GM10266 (cell line): ENCODE data around the gene SKAP1.
A peak's percentile ranks its signal among the peaks of the same experiment; 100 is the strongest.

ENCODE experiments used
- DNase-seq: peaks from one replicate; pipeline ENCODE4 v3.0.0; 2012; ENCODE audit errors: extremely low spot score
- TF ChIP-seq, protein P1 (sequence below): IDR thresholded peaks from 2 replicates; pipeline ENCODE4 v1.5.1; 2012; ENCODE audit warnings: mild to moderate bottlenecking, low read depth; ENCODE audit not compliant: control insufficient read depth, insufficient read depth; ENCODE audit errors: missing control alignments

SKAP1 gene

DNA sequence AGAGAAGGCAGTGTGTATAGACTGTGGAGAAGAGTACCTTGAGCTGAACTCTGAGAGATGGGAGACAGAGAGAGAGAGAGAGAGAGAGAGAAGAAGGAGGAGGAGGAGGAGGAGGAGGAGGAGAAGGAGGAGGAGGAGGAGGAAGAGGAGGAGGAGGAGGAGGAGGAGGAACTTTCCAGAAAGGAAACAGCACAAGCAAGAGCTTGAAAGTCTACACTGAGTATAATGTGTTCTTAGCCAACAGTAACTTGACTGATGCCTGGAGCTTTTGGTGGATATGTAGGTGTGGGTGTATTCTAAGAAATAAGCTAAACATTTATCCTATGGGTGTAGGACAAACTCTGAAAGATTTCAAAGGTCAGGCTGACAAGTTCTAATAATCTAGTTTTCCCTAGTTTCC, 206.1 kb downstream of the SKAP1 start:
- TF ChIP-seq, protein P1, sequence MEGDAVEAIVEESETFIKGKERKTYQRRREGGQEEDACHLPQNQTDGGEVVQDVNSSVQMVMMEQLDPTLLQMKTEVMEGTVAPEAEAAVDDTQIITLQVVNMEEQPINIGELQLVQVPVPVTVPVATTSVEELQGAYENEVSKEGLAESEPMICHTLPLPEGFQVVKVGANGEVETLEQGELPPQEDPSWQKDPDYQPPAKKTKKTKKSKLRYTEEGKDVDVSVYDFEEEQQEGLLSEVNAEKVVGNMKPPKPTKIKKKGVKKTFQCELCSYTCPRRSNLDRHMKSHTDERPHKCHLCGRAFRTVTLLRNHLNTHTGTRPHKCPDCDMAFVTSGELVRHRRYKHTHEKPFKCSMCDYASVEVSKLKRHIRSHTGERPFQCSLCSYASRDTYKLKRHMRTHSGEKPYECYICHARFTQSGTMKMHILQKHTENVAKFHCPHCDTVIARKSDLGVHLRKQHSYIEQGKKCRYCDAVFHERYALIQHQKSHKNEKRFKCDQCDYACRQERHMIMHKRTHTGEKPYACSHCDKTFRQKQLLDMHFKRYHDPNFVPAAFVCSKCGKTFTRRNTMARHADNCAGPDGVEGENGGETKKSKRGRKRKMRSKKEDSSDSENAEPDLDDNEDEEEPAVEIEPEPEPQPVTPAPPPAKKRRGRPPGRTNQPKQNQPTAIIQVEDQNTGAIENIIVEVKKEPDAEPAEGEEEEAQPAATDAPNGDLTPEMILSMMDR: no peak

DNA sequence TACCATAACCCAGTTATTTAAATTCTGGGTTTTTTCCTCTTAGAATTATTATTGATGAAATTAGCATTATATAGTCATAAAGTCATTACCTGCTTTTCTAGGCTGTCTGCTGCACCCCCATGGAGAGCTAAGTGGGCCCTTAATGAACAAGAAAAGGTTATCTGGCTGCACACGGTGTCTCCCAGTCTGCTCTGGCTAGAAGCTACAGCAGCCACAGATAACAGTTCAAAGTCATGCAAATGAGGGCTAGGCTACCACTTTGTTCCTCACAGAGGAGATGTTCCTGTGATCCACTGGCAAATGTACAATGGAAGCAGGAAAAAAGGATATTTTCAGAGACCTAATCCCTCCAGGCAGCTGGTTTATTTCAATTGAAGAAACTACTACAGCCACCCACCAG, 210.4 kb downstream of the SKAP1 start:
- DNase-seq: no peak
- TF ChIP-seq, protein P1: no peak

More for the DNA sequence above, 206.1 kb downstream of the SKAP1 start:
- no peak for DNase-seq

DNA sequence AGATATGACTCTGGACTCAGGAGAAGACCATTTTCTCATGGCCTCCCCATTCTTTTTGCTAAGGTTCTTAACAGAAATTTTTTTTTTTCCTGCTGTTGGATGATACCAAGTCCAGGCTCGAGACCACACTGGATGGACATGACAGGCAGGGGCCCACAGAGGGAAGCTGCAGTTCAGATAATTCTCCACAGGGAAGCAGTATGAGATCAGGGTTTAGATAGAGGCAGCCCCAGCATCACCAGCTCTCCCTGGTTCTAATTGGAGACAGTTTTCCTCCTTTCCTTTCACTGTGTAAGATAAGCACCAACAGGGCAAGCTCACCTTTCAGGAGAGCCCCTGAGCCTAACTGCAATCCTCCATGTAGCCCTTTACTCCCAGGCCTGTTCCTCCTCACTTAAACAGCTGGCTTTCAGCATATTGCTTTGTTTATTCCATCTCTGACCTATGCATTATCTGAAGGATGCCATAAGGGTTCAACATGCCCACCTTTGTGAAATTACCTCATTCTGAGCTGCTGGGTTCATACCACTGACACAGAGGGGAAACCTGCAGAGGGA, 214.4 kb downstream of the SKAP1 start:
- no peak for DNase-seq
- TF ChIP-seq, protein P1: peak; percentile 41

DNA sequence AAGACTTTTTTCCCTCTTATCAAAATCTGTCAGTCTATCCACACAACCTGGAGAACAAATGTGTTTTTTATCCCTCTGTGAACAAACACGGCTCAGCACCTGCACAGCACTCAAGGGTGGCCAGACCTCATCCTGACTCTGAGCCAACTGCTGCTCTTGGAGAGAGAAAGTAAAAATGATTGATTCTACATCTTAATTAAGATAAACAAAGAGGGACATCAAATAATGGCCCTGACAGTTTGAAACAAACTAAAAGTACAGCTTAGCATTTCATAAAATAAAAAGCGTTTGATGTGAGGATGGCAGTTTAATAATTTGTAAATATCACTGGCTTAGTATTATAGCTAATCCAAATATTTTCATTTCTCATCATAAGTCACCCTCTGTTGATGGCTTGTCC, 216.2 kb downstream of the SKAP1 start:
- no peak for DNase-seq
- TF ChIP-seq, protein P1: no peak

DNA sequence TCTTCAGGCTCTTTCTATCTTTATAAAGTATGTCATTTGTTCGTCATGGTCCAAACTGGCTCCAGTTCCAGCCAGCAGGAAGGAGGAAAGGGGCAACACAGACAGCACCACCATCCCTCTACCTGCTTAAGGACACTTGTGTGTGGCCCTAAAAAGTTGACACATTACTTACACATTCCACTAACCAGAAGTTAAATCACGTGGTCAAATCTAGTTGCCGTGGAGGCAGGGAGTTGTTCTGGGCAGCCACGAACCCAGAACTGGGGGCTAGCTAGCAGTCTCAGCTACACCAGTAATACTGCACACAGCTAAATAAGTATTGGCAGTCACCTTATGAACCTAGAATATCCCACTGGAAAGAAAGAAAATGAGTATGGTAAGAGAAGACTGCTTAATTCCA, 218.2 kb downstream of the SKAP1 start:
- TF ChIP-seq, protein P1: no peak
- no peak for DNase-seq

DNA sequence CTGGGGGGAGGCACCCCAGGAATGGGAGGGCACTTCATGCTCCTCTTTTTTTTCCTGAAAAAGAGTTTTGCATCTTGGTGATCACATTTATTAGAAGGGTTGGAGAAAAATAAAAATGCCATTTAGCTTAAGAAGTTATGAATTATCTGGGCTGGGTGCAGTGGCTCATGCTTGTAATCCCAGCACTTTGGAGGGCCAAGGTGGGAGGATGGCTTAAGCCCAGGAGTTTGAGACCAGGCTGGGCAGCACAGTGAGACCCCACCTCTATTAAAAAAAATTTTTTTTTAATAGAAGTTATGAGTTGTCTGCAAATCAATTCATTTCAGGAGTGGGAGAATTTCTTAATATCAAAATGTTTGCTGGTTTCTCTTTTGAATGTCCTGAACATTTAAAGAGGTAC, 219.0 kb downstream of the SKAP1 start:
- DNase-seq: no peak
- TF ChIP-seq, protein P1: no peak

DNA sequence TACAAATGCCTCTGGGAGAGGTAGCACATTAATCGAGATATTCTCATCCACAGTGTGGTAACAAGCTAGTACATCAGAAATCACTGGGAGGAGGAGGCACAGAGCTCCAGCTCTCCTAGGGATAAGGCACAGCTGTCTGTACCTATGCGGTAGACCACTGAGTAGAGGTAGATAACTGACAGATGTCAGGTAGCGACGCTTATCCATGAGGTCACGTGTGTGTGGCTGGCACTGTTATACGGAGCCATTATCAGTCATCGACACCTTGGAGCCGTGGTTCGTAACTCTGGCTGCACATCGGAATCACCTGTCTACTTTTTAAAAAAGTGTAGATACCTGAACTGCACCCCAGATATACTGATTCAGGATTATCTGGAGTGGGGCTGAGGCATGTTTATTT, 220.0 kb downstream of the SKAP1 start:
- TF ChIP-seq, protein P1: no peak
- DNase-seq: no peak
